HepG2 (cell line): ENCODE data around the gene DCLRE1C. TPM values are rescaled to one million over a fixed set of nuclear protein-coding genes. Genes with fewer than 3 reads are reported as not detected.

Source experiments
- HNF4A ChIP-seq: sonication (generic); formaldehyde crosslinking; IDR thresholded peaks from 2 replicates; pipeline ENCODE4 v1.4.0; 2020; ENCODE audit warnings: missing genetic modification reagents
- HOMEZ ChIP-seq: IDR thresholded peaks from 2 replicates; pipeline ENCODE4 v1.6.1; 2016; ENCODE audit warnings: low read depth
- KDM5B ChIP-seq: sonication (generic); formaldehyde crosslinking; IDR thresholded peaks from 2 replicates; pipeline ENCODE4 v1.4.0; 2020; ENCODE audit warnings: missing genetic modification reagents, mild to moderate bottlenecking, borderline replicate concordance
- MEF2D ChIP-seq: sonication (generic); formaldehyde crosslinking; IDR thresholded peaks from 2 replicates; pipeline ENCODE4 v1.5.1; 2020; ENCODE audit warnings: mild to moderate bottlenecking, missing genetic modification reagents
- MIER3 ChIP-seq: IDR thresholded peaks from 2 replicates; pipeline ENCODE4 v1.6.1; 2016; ENCODE audit warnings: missing compliant biosample characterization, borderline replicate concordance
- MXI1 ChIP-seq: IDR thresholded peaks from 3 replicates; pipeline ENCODE4 v1.6.1; 2012; ENCODE audit warnings: low read depth, low read length, inconsistent platforms, borderline replicate concordance
- NR1H2 ChIP-seq: sonication (generic); formaldehyde crosslinking; IDR thresholded peaks from 2 replicates; pipeline ENCODE4 v1.8.1; 2022; ENCODE audit warnings: low read depth, missing genetic modification reagents, borderline replicate concordance
- POLR2AphosphoS5 ChIP-seq: IDR thresholded peaks from 2 replicates; pipeline ENCODE4 v1.6.1; 2012; ENCODE audit warnings: low read depth, low read length
- ZFP41 ChIP-seq: sonication (generic); formaldehyde crosslinking; IDR thresholded peaks from 2 replicates; pipeline ENCODE4 v1.4.0; 2020; ENCODE audit warnings: mild to moderate bottlenecking, missing genetic modification reagents, borderline replicate concordance
- ZMAT3 ChIP-seq: sonication (generic); formaldehyde crosslinking; conservative IDR thresholded peaks from 2 replicates; pipeline ENCODE4 v1.7.0; 2021; ENCODE audit warnings: missing genetic modification reagents
- ZNF124 ChIP-seq: sonication (generic); formaldehyde crosslinking; IDR thresholded peaks from 2 replicates; pipeline ENCODE4 v1.4.0; 2020; ENCODE audit warnings: missing genetic modification reagents
- ZNF768 ChIP-seq: sonication (generic); formaldehyde crosslinking; IDR thresholded peaks from 2 replicates; pipeline ENCODE4 v1.4.0; 2020; ENCODE audit warnings: missing genetic modification reagents
- polyA plus RNA-seq, 8 experiments: library from polyadenylated mRNA; depleted of rRNA in 3 of 8; stranded (reverse) in 7 of 8; unstranded in 1 of 8; fragments of >200 nt; fragmentation: Illumina TruSeq in 4 of 8; extraction: Trizol in 4 of 8; gene quantifications; 2 replicates each; pipeline versions ENCODE4 v1.2.1 to v1.2.3, GENCODE V29; 2011 to 2016; ENCODE audit warnings: low read depth in 4 of 8, missing spikeins in 1 of 8, mixed read lengths in 1 of 8; ENCODE audit not compliant: insufficient read depth in 1 of 8
- total RNA-seq, 5 experiments: library from RNA; depleted of rRNA; stranded (reverse); fragments of >200 nt; fragmentation: Illumina TruSeq; extraction: Trizol; gene quantifications; 2 replicates each; pipeline ENCODE4 v1.2.3, GENCODE V29; 2016; ENCODE audit warnings: low read depth in 1 of 5
- TF ChIP-seq, protein P1 (sequence below): IDR thresholded peaks from 2 replicates; pipeline ENCODE4 v1.4.0; 2020; ENCODE audit warnings: mild to moderate bottlenecking, missing genetic modification reagents
- TF ChIP-seq, protein P2 (sequence below): sonication (generic); formaldehyde crosslinking; conservative IDR thresholded peaks from 2 replicates; pipeline ENCODE4 v1.5.0; 2020; ENCODE audit warnings: missing genetic modification reagents
- TF ChIP-seq, protein P3 (sequence below), 2 experiments: sonication (generic) in 1 of 2; formaldehyde crosslinking in 1 of 2; IDR thresholded peaks; 2 replicates each; pipeline versions ENCODE4 v1.6.1 to v1.9.0; 2014 to 2022; ENCODE audit warnings: antibody characterized with exemption in 1 of 2, borderline replicate concordance in 1 of 2, inconsistent platforms in 1 of 2, low read depth in 1 of 2, missing genetic modification reagents in 1 of 2

DCLRE1C gene
- total and polyA plus RNA-seq, 2 of the 13 experiments (the other 11 are each of a cell fraction or from before 2014, with no cell fraction given): 3.0 to 10.3 TPM

DNA sequence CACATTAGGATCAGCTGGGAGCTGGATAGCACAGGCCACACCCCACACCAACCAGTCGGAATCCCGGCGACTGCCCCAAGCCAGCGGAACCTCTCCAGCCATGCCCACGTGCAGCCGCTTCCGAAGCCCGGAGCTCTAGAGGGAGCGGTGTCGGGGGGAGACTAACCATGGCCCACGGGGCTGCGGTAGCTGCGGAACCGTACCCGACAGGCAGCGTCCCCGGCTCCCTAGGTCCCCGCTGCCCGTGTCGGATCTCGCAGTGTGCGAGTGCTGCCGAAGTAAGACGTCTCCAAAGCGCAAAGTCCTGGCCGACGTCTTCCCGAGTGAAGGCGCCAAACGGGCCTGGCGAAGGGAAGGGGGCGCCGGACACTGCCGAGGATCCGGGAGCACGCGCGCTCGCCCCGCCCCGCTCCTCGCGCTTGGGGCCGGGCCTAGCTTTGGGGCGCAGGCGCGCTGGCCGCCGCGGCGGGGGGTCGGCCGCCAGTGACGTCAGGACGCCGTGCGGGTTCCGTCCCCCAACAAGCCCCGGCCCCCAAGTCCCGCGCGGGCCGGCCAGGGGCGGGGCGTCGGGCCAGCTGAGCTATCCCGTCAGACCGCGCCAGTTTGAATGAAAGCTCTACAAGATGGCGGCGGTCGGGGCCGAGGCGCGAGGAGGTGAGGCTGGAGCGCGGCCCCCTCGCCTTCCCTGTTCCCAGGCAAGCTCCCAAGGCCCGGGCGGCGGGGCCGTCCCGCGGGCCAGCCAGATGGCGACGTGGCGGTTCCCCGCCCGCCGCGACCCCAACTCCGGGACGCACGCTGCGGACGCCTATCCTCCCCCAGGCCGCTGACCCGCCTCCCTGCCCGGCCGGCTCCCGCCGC, 75.4 kb downstream of the DCLRE1C start, which contains the start of gene SUV39H2 (continued):
- TF ChIP-seq HNF4A (peak; percentile 45), POLR2AphosphoS5 (peak; percentile 86), NR1H2 (peak; percentile 62; the same call in 1 of the 2 replicates), ZFP41 (CRISPR knock-in tag) (no peak), MXI1 (peak; percentile 91), ZNF124 (CRISPR knock-in tag) (no peak), MEF2D (peak; percentile 78), ZMAT3 (CRISPR knock-in tag) (no peak; the same call in 1 of the 2 replicates), KDM5B (CRISPR knock-in tag) (peak; percentile 78; the same call in 1 of the 2 replicates), HOMEZ (peak; percentile 31; the same call in 1 of the 2 replicates), ZNF768 (CRISPR knock-in tag) (peak; percentile 17; the same call in 1 of the 2 replicates), MIER3 (CRISPR knock-in tag) (peak; percentile 81; the same call in 1 of the 2 replicates)
- TF ChIP-seq, protein P1, sequence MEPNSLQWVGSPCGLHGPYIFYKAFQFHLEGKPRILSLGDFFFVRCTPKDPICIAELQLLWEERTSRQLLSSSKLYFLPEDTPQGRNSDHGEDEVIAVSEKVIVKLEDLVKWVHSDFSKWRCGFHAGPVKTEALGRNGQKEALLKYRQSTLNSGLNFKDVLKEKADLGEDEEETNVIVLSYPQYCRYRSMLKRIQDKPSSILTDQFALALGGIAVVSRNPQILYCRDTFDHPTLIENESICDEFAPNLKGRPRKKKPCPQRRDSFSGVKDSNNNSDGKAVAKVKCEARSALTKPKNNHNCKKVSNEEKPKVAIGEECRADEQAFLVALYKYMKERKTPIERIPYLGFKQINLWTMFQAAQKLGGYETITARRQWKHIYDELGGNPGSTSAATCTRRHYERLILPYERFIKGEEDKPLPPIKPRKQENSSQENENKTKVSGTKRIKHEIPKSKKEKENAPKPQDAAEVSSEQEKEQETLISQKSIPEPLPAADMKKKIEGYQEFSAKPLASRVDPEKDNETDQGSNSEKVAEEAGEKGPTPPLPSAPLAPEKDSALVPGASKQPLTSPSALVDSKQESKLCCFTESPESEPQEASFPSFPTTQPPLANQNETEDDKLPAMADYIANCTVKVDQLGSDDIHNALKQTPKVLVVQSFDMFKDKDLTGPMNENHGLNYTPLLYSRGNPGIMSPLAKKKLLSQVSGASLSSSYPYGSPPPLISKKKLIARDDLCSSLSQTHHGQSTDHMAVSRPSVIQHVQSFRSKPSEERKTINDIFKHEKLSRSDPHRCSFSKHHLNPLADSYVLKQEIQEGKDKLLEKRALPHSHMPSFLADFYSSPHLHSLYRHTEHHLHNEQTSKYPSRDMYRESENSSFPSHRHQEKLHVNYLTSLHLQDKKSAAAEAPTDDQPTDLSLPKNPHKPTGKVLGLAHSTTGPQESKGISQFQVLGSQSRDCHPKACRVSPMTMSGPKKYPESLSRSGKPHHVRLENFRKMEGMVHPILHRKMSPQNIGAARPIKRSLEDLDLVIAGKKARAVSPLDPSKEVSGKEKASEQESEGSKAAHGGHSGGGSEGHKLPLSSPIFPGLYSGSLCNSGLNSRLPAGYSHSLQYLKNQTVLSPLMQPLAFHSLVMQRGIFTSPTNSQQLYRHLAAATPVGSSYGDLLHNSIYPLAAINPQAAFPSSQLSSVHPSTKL (CRISPR knock-in tag): peak; percentile 52; the same call in 1 of the 2 replicates
- TF ChIP-seq, protein P2, sequence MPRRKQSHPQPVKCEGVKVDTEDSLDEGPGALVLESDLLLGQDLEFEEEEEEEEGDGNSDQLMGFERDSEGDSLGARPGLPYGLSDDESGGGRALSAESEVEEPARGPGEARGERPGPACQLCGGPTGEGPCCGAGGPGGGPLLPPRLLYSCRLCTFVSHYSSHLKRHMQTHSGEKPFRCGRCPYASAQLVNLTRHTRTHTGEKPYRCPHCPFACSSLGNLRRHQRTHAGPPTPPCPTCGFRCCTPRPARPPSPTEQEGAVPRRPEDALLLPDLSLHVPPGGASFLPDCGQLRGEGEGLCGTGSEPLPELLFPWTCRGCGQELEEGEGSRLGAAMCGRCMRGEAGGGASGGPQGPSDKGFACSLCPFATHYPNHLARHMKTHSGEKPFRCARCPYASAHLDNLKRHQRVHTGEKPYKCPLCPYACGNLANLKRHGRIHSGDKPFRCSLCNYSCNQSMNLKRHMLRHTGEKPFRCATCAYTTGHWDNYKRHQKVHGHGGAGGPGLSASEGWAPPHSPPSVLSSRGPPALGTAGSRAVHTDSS: no peak
- TF ChIP-seq, protein P3, sequence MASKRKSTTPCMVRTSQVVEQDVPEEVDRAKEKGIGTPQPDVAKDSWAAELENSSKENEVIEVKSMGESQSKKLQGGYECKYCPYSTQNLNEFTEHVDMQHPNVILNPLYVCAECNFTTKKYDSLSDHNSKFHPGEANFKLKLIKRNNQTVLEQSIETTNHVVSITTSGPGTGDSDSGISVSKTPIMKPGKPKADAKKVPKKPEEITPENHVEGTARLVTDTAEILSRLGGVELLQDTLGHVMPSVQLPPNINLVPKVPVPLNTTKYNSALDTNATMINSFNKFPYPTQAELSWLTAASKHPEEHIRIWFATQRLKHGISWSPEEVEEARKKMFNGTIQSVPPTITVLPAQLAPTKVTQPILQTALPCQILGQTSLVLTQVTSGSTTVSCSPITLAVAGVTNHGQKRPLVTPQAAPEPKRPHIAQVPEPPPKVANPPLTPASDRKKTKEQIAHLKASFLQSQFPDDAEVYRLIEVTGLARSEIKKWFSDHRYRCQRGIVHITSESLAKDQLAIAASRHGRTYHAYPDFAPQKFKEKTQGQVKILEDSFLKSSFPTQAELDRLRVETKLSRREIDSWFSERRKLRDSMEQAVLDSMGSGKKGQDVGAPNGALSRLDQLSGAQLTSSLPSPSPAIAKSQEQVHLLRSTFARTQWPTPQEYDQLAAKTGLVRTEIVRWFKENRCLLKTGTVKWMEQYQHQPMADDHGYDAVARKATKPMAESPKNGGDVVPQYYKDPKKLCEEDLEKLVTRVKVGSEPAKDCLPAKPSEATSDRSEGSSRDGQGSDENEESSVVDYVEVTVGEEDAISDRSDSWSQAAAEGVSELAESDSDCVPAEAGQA (IDR thresholded peaks at IDR 0.05; ENCODE audit: low read depth): peak; percentile 44; the same call in 1 of the 2 replicates
- TF ChIP-seq, protein P3 (CRISPR knock-in tag; IDR thresholded peaks at IDR 0.05; ENCODE audit: borderline replicate concordance): no peak; the same call in none of the 2 replicates
